H9 (cell line): ENCODE measurements around the gene JAG1. TPM values are rescaled to one million over a fixed set of nuclear protein-coding genes. Genes with fewer than 3 reads are reported as not detected.

Source experiments
- DNase-seq: peaks from one replicate; pipeline ENCODE4 v3.0.0-alpha.2; 2017
- H2AFZ ChIP-seq: one replicate; pipeline ENCODE4 v1.6.1; 2013; ENCODE audit warnings: mild to moderate bottlenecking, low read length, control low read depth, moderate library complexity
- H2AK5ac ChIP-seq: 2 replicates; pipeline ENCODE4 v1.6.1; 2013; ENCODE audit warnings: low read length, control low read depth, mixed read lengths; ENCODE audit not compliant: insufficient read length
- H2BK120ac ChIP-seq: one replicate; pipeline ENCODE4 v1.6.1; 2013; ENCODE audit warnings: low read depth, mild to moderate bottlenecking, low read length, control low read depth, inconsistent platforms; ENCODE audit not compliant: poor library complexity, severe bottlenecking
- H2BK12ac ChIP-seq: 2 replicates; pipeline ENCODE4 v1.6.1; 2013; ENCODE audit warnings: low read length, control low read depth, mixed read lengths, low read depth; ENCODE audit not compliant: insufficient read length
- H2BK15ac ChIP-seq: 2 replicates; pipeline ENCODE4 v1.6.1; 2013; ENCODE audit warnings: low read depth, low read length, control low read depth
- H2BK20ac ChIP-seq: one replicate; pipeline ENCODE4 v1.6.1; 2013; ENCODE audit warnings: low read depth, mild to moderate bottlenecking, low read length, control low read depth, inconsistent platforms; ENCODE audit not compliant: poor library complexity, severe bottlenecking
- H2BK5ac ChIP-seq: 2 replicates; pipeline ENCODE4 v1.6.1; 2013; ENCODE audit warnings: low read length, control low read depth, mixed read lengths; ENCODE audit not compliant: insufficient read length
- H3K14ac ChIP-seq: 2 replicates; pipeline ENCODE4 v1.6.1; 2013; ENCODE audit warnings: low read length, control low read depth; ENCODE audit not compliant: insufficient read depth
- H3K18ac ChIP-seq: 2 replicates; pipeline ENCODE4 v1.6.1; 2013; ENCODE audit warnings: low read depth, mild to moderate bottlenecking, mixed read lengths, low read length, control low read depth; ENCODE audit not compliant: insufficient read length
- H3K23ac ChIP-seq: 2 replicates; pipeline ENCODE4 v1.6.1; 2013; ENCODE audit warnings: low read length, control low read depth, mixed read lengths, low read depth; ENCODE audit not compliant: insufficient read length
- H3K23me2 ChIP-seq: 2 replicates; pipeline ENCODE4 v1.6.1; 2013; ENCODE audit warnings: low read depth, mild to moderate bottlenecking, mixed read lengths, low read length, control low read depth; ENCODE audit not compliant: insufficient read length, poor library complexity, severe bottlenecking
- H3K27ac ChIP-seq: 2 replicates; pipeline ENCODE4 v1.5.1; 2013; ENCODE audit warnings: low read length, control low read depth, mixed read lengths, low read depth; ENCODE audit not compliant: insufficient read length
- H3K27me3 ChIP-seq: 2 replicates; pipeline ENCODE4 v1.6.1; 2013; ENCODE audit warnings: low read length, control low read depth, inconsistent platforms; ENCODE audit not compliant: insufficient read depth
- H3K4ac ChIP-seq: 2 replicates; pipeline ENCODE4 v1.6.1; 2013; ENCODE audit warnings: low read depth, mild to moderate bottlenecking, control low read depth, inconsistent platforms, low read length, moderate library complexity
- H3K4me1 ChIP-seq: 2 replicates; pipeline ENCODE4 v1.6.1; 2013; ENCODE audit warnings: low read length, control low read depth, inconsistent platforms; ENCODE audit not compliant: insufficient read depth
- H3K4me2 ChIP-seq: 2 replicates; pipeline ENCODE4 v1.6.1; 2013; ENCODE audit warnings: low read length, control low read depth, mixed read lengths; ENCODE audit not compliant: insufficient read length, insufficient read depth
- H3K56ac ChIP-seq: 2 replicates; pipeline ENCODE4 v1.6.1; 2013; ENCODE audit warnings: low read depth, mild to moderate bottlenecking, mixed read lengths, low read length, control low read depth; ENCODE audit not compliant: insufficient read length
- H3K79me1 ChIP-seq: 2 replicates; pipeline ENCODE4 v1.6.1; 2013; ENCODE audit warnings: low read depth, mild to moderate bottlenecking, moderate library complexity, low read length, control low read depth, inconsistent platforms; ENCODE audit not compliant: insufficient read depth, poor library complexity, severe bottlenecking
- H3K79me2 ChIP-seq: 2 replicates; pipeline ENCODE4 v1.6.1; 2013; ENCODE audit warnings: low read length, control low read depth, inconsistent platforms; ENCODE audit not compliant: insufficient read depth
- H3K9ac ChIP-seq: 2 replicates; pipeline ENCODE4 v1.6.1; 2013; ENCODE audit warnings: low read length, control low read depth, mixed read lengths; ENCODE audit not compliant: insufficient read length; ENCODE audit errors: extremely low read depth
- H3K9me3 ChIP-seq: one replicate; pipeline ENCODE4 v1.6.1; 2013; ENCODE audit warnings: low read depth, low read length, inconsistent platforms; ENCODE audit not compliant: control insufficient read depth
- H3T11ph ChIP-seq: one replicate; pipeline ENCODE4 v1.6.1; 2013; ENCODE audit warnings: mild to moderate bottlenecking, low read length, control low read depth, inconsistent platforms
- H4K20me1 ChIP-seq: one replicate; pipeline ENCODE4 v1.6.1; 2013; ENCODE audit not compliant: control insufficient read depth, insufficient read length, insufficient read depth
- H4K5ac ChIP-seq: 2 replicates; pipeline ENCODE4 v1.6.1; 2013; ENCODE audit warnings: low read depth, mild to moderate bottlenecking, mixed read lengths, low read length, control low read depth; ENCODE audit not compliant: insufficient read length
- H4K8ac ChIP-seq: replicated peaks from 2 replicates; pipeline ENCODE4 v1.6.1; 2013; ENCODE audit warnings: low read length, control low read depth, mixed read lengths, low read depth; ENCODE audit not compliant: insufficient read length
- H4K91ac ChIP-seq: 2 replicates; pipeline ENCODE4 v1.6.1; 2013; ENCODE audit warnings: low read depth, mild to moderate bottlenecking, moderate library complexity, mixed read lengths, low read length, control low read depth; ENCODE audit not compliant: insufficient read length
- H3K27ac Mint-ChIP-seq, 3 experiments: 2 replicates in 2 of 3; 3 replicates in 1 of 3; pipeline ENCODE4 v1.8.0; 2020 to 2021; ENCODE audit warnings: mixed read lengths in 3 of 3, mild to moderate bottlenecking in 1 of 3, moderate library complexity in 1 of 3
- H3K27me3 Mint-ChIP-seq: 2 replicates; pipeline ENCODE4 v1.8.0; 2021; ENCODE audit warnings: low read depth, mild to moderate bottlenecking, moderate library complexity, mixed read lengths
- H3K36me3 Mint-ChIP-seq, 3 experiments: 2 replicates in 2 of 3; 3 replicates in 1 of 3; pipeline ENCODE4 v1.8.0; 2020 to 2021; ENCODE audit warnings: low read depth in 3 of 3, mixed read lengths in 3 of 3; ENCODE audit not compliant: insufficient read depth in 1 of 3
- H3K4me1 Mint-ChIP-seq, 2 experiments: 2 replicates each; pipeline ENCODE4 v1.8.0; 2020; ENCODE audit warnings: mixed read lengths in 2 of 2
- H3K4me3 Mint-ChIP-seq, 2 experiments: 2 replicates in 1 of 2; 3 replicates in 1 of 2; pipeline ENCODE4 v1.8.0; 2020 to 2021; ENCODE audit warnings: mild to moderate bottlenecking in 2 of 2, mixed read lengths in 2 of 2, moderate library complexity in 1 of 2
- H3K9me3 Mint-ChIP-seq, 2 experiments: 2 replicates in 1 of 2; 3 replicates in 1 of 2; pipeline ENCODE4 v1.8.0; 2020; ENCODE audit warnings: mild to moderate bottlenecking in 2 of 2, mixed read lengths in 2 of 2, moderate library complexity in 1 of 2
- WGBS: extraction: QIAGEN DNeasy Blood & Tissue Kit; methylation state at CpG from one replicate; pipeline ENCODE4 v1.1.7; 2013; ENCODE audit warnings: missing lambda C conversion rate, low lambda C conversion rate, mixed read lengths; ENCODE audit not compliant: insufficient read length; ENCODE audit errors: extremely low coverage; 5-methylcytosine and 5-hydroxymethylcytosine counted together
- total RNA-seq: library from RNA; stranded (reverse); gene quantifications from 2 replicates; pipeline ENCODE4 v1.2.1, GENCODE V29; 2021
- TF ChIP-seq, protein P1 (sequence below): fragments of 200-600 bp; sonication (generic); conservative IDR thresholded peaks from 3 replicates; pipeline ENCODE4 v1.8.0; 2021; ENCODE audit warnings: antibody characterized with exemption, mild to moderate bottlenecking

The JAG1 gene
- total RNA-seq, 1 experiment from 2014 or later = 58.1 TPM

DNA sequence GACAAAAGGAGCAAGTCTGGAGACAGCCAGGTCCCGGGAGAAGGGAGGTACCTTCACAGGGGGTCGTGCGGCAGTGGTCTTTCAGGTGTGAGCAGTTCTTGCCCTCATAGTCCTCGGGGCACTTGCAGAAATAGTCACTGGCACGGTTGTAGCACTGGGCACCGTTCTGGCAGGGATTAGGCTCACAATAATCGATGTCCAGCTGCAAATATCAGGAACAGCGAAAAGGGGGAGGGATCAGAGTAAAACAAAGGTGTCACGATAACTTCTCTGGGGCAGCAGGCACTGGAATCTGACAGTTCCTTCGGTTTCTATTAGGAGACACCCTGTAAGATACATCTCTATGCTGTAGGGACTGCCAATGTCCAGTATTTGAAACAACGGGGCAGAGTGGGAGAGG lies 25.9 kb downstream of the JAG1 start:
- Histone ChIP-seq H4K20me1 (no peaks in the 10 kb centered on the region), H3K27ac (no peak overlapping the region)

More for the DNA sequence above, 25.9 kb downstream of the JAG1 start:
- H2BK5ac ChIP-seq = no peak overlapping the region
- H3K14ac ChIP-seq = no peak overlapping the region
- no peaks in the 10 kb centered on the region for H3K27me3 ChIP-seq
- H3K4me1 Mint-ChIP-seq = peaks cover 49 to 57% of the 10 kb centered on the region in 2 experiments
- H3K9ac ChIP-seq = no peak overlapping the region
- no peak overlapping the region for H4K5ac ChIP-seq
- no peak overlapping the region for H2BK120ac ChIP-seq
- peaks cover 13% of the 10 kb centered on the region; the same call in 1 of the 2 replicates for H3K4me1 ChIP-seq
- H3K79me1 ChIP-seq = peaks cover 4% of the 10 kb centered on the region
- H2BK15ac ChIP-seq = no peak overlapping the region
- H3K18ac ChIP-seq = no peak overlapping the region
- no peak overlapping the region for H2AFZ ChIP-seq
- H3K23me2 ChIP-seq = no peaks in the 10 kb centered on the region
- no peaks in the 10 kb centered on the region for H3K79me2 ChIP-seq
- no peak overlapping the region for H3K23ac ChIP-seq
- no peak overlapping the region; a peak in 1 of 5 replicates for H3K4me3 Mint-ChIP-seq
- no peak overlapping the region for H2BK12ac ChIP-seq
- no peak overlapping the region for H3K4ac ChIP-seq
- no peak overlapping the region for H2AK5ac ChIP-seq
- peaks cover 54 to 99% (median 86%) of the 10 kb centered on the region in 3 experiments for H3K36me3 Mint-ChIP-seq
- H4K8ac ChIP-seq = no peak overlapping the region
- no peak overlapping the region for H3K4me2 ChIP-seq
- no peak overlapping the region for H2BK20ac ChIP-seq
- no peaks in the 10 kb centered on the region; the same call in 1 of the 2 replicates for H3K27me3 Mint-ChIP-seq
- WGBS = no CpG with 5 or more reads among the region's 11 CpGs
- peak overlapping the region; percentile 53 to 83 (median 77); a peak in 6 of 7 replicates for H3K27ac Mint-ChIP-seq
- no peak overlapping the region for H3K56ac ChIP-seq
- no peak for DNase-seq
- no peak overlapping the region for H4K91ac ChIP-seq
- TF ChIP-seq, protein P1, sequence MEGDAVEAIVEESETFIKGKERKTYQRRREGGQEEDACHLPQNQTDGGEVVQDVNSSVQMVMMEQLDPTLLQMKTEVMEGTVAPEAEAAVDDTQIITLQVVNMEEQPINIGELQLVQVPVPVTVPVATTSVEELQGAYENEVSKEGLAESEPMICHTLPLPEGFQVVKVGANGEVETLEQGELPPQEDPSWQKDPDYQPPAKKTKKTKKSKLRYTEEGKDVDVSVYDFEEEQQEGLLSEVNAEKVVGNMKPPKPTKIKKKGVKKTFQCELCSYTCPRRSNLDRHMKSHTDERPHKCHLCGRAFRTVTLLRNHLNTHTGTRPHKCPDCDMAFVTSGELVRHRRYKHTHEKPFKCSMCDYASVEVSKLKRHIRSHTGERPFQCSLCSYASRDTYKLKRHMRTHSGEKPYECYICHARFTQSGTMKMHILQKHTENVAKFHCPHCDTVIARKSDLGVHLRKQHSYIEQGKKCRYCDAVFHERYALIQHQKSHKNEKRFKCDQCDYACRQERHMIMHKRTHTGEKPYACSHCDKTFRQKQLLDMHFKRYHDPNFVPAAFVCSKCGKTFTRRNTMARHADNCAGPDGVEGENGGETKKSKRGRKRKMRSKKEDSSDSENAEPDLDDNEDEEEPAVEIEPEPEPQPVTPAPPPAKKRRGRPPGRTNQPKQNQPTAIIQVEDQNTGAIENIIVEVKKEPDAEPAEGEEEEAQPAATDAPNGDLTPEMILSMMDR = no peak
- no peaks in the 10 kb centered on the region for H3K9me3 Mint-ChIP-seq
- H3K9me3 ChIP-seq = no peaks in the 10 kb centered on the region
- no peak overlapping the region for H3T11ph ChIP-seq
